Endothelial cell of umbilical vein (primary cell): ENCODE data around the gene MTMR3.

ENCODE experiments used
- EZH2 ChIP-seq: IDR thresholded peaks from 2 replicates; pipeline ENCODE4 v1.6.1; 2012; ENCODE audit warnings: borderline replicate concordance, low read depth, mild to moderate bottlenecking, moderate library complexity, low read length, inconsistent platforms; ENCODE audit not compliant: severe bottlenecking
- POLR2AphosphoS5 ChIP-seq: IDR thresholded peaks from 2 replicates; pipeline ENCODE4 v1.6.1; 2012; ENCODE audit warnings: low read depth, mild to moderate bottlenecking, control low read depth, low read length, moderate library complexity; ENCODE audit not compliant: insufficient read depth
- TF ChIP-seq, protein P1 (sequence below), 2 donors: IDR thresholded peaks; 1 replicate in 1 of 2; 2 replicates in 1 of 2; pipeline ENCODE4 v1.5.1; 2011; ENCODE audit warnings: low read length in 2 of 2, mild to moderate bottlenecking in 2 of 2, moderate library complexity in 2 of 2, control low read depth in 1 of 2, inconsistent platforms in 1 of 2, low read depth in 1 of 2; ENCODE audit not compliant: insufficient read depth in 1 of 2; ENCODE audit errors: extremely low read depth in 1 of 2
- TF ChIP-seq, protein P2 (sequence below): IDR thresholded peaks from 2 replicates; pipeline ENCODE4 v1.6.1; 2011; ENCODE audit not compliant: insufficient read depth, insufficient read length

DNA sequence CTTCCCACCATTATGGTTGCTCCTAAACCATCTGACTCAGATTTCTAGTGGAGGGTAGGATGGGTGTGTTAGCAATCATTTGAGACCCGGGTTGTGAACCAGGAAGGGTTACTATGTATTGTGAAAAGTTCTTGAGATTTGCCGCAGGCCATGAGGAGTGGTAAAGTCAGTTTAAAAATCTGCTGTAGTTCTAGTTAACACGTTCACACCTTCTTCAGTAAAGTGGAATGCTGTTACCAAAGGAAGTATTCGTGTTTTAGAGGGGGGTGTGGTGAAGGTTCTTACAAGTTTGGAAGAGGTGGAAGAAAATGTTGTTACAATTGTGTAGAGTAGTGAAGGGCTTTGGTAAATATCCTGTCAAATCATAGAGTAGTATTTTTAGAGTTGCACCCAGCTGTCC lies 2.6 kb downstream of the MTMR3 start:
- TF ChIP-seq EZH2: no peak
- TF ChIP-seq, protein P1, sequence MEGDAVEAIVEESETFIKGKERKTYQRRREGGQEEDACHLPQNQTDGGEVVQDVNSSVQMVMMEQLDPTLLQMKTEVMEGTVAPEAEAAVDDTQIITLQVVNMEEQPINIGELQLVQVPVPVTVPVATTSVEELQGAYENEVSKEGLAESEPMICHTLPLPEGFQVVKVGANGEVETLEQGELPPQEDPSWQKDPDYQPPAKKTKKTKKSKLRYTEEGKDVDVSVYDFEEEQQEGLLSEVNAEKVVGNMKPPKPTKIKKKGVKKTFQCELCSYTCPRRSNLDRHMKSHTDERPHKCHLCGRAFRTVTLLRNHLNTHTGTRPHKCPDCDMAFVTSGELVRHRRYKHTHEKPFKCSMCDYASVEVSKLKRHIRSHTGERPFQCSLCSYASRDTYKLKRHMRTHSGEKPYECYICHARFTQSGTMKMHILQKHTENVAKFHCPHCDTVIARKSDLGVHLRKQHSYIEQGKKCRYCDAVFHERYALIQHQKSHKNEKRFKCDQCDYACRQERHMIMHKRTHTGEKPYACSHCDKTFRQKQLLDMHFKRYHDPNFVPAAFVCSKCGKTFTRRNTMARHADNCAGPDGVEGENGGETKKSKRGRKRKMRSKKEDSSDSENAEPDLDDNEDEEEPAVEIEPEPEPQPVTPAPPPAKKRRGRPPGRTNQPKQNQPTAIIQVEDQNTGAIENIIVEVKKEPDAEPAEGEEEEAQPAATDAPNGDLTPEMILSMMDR (IDR thresholded peaks at IDR 0.05; ENCODE audit: extremely low read depth in 1 of 2, insufficient read depth in 1 of 2, low read depth in 1 of 2, low read length in 2 of 2): no peak
- no peak for TF ChIP-seq POLR2AphosphoS5
- TF ChIP-seq, protein P2, sequence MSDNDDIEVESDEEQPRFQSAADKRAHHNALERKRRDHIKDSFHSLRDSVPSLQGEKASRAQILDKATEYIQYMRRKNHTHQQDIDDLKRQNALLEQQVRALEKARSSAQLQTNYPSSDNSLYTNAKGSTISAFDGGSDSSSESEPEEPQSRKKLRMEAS: no peak
